Tibial artery (tissue), 4 donors: Measurements from ENCODE around the gene SHOX.

Source experiments
- DNase-seq, 2 donors: peaks; one replicate each; pipeline ENCODE4 v3.0.0-alpha.2; 2019
- H3K27ac ChIP-seq, 2 donors: fragments of 200-600 bp; sonication (generic) in 1 of 2; 1 replicate in 1 of 2; 2 replicates in 1 of 2; pipeline ENCODE4 v1.5.1; 2018 to 2019; ENCODE audit warnings: mild to moderate bottlenecking in 1 of 2
- H3K27me3 ChIP-seq, 2 donors: fragments of 200-600 bp; sonication (generic) in 1 of 2; one replicate each; pipeline versions ENCODE4 v1.5.1 to v1.6.0; 2016 to 2019
- H3K36me3 ChIP-seq, 3 donors: fragments of 200-600 bp; sonication (generic) in 2 of 3; one replicate each; pipeline ENCODE4 v1.5.1; 2016 to 2019; ENCODE audit warnings: mild to moderate bottlenecking in 2 of 3
- H3K4me1 ChIP-seq, 4 donors: fragments of 200-600 bp; sonication (generic) in 2 of 4; 1 replicate in 3 of 4; 2 replicates in 1 of 4; pipeline ENCODE4 v1.5.1; 2016 to 2019
- H3K4me3 ChIP-seq, 2 donors: fragments of 200-600 bp; sonication (generic) in 1 of 2; 1 replicate in 1 of 2; 2 replicates in 1 of 2; pipeline ENCODE4 v1.5.1; 2018 to 2019; ENCODE audit warnings: mild to moderate bottlenecking in 2 of 2
- H3K9me3 ChIP-seq, 3 donors: fragments of 200-600 bp; sonication (generic) in 1 of 3; one replicate each; pipeline ENCODE4 v1.5.1; 2016 to 2019
- CTCF ChIP-seq, 2 experiments: fragments of 200-600 bp in 1 of 2; fragments of 450-650 bp in 1 of 2; IDR thresholded peaks; one replicate each; pipeline ENCODE4 v1.5.1; 2017 to 2019; ENCODE audit warnings: antibody characterized with exemption in 2 of 2, mild to moderate bottlenecking in 1 of 2, moderate library complexity in 1 of 2
- intact Hi-C: fragments of 100-400 bp; cut with DNase I; formaldehyde crosslinking; loops from one replicate; pipeline ENCODE4 v1.15.0; 2023; ENCODE audit warnings: low total_unique reads

Gene SHOX

GRCh38 chrX:685120-686032 is 54.8 kb downstream of the SHOX start:
- TF ChIP-seq CTCF (IDR thresholded peaks at IDR 0.05): no peak
- Histone ChIP-seq H3K36me3 (no peaks in the 10 kb centered on the region), H3K9me3 (no peaks in the 10 kb centered on the region), H3K27me3 (peaks cover 0 to 5% of the 10 kb centered on the region in 2 donors), H3K4me3 (no peak overlapping the region), H3K27ac (no peak overlapping the region), H3K4me1 (no peaks in the 10 kb centered on the region)
- intact Hi-C loops: no loop called here
- no peak for DNase-seq

GRCh38 chrX:689983-690382 is 59.4 kb downstream of the SHOX start:
- H3K4me3 ChIP-seq: no peak overlapping the region
- no peak for TF ChIP-seq CTCF (IDR thresholded peaks at IDR 0.05)
- H3K36me3 ChIP-seq: no peaks in the 10 kb centered on the region
- no peak overlapping the region for H3K27ac ChIP-seq
- intact Hi-C loops: no loop called here
- H3K4me1 ChIP-seq: no peaks in the 10 kb centered on the region
- H3K9me3 ChIP-seq: peaks cover 0 to 5% (median under 1%) of the 10 kb centered on the region in 3 donors
- peaks cover 0 to 5% of the 10 kb centered on the region in 2 donors for H3K27me3 ChIP-seq
- no peak for DNase-seq

GRCh38 chrX:694800-695199 is 64.2 kb downstream of the SHOX start:
- no peak for DNase-seq
- H3K36me3 ChIP-seq: no peaks in the 10 kb centered on the region
- intact Hi-C loops: no loop called here
- no peaks in the 10 kb centered on the region for H3K27me3 ChIP-seq
- no peak overlapping the region for H3K4me3 ChIP-seq
- no peak for TF ChIP-seq CTCF (IDR thresholded peaks at IDR 0.05)
- no peak overlapping the region for H3K27ac ChIP-seq
- peaks cover 0 to 16% (median 4%) of the 10 kb centered on the region in 3 donors for H3K9me3 ChIP-seq
- H3K4me1 ChIP-seq: no peaks in the 10 kb centered on the region

- Histone ChIP-seq H3K36me3 (no peaks in the 10 kb centered on the region), H3K4me3 (no peak overlapping the region), H3K4me1 (no peaks in the 10 kb centered on the region), H3K27me3 (no peaks in the 10 kb centered on the region), H3K27ac (no peak overlapping the region), H3K9me3 (peaks cover under 1 to 18% (median 4%) of the 10 kb centered on the region in 3 donors)
- intact Hi-C loops: no loop called here
- DNase-seq: no peak
- TF ChIP-seq CTCF (IDR thresholded peaks at IDR 0.05): no peak
These were observed 67.6 kb downstream of the SHOX start for GRCh38 chrX:698206-698605.

- DNase-seq: no peak
- no peak for TF ChIP-seq CTCF (IDR thresholded peaks at IDR 0.05)
- Histone ChIP-seq H3K9me3 (peaks cover under 1 to 21% (median 13%) of the 10 kb centered on the region in 3 donors), H3K27ac (no peak overlapping the region), H3K4me3 (no peak overlapping the region), H3K4me1 (no peaks in the 10 kb centered on the region), H3K27me3 (no peaks in the 10 kb centered on the region), H3K36me3 (no peaks in the 10 kb centered on the region)
- intact Hi-C loops: no loop called here
These were observed 70.3 kb downstream of the SHOX start for GRCh38 chrX:700936-701335.
